ENCODE data around the gene NADK2. TPM values are rescaled to one million over a fixed set of nuclear protein-coding genes. Genes with fewer than 3 reads are reported as not detected.
A peak's percentile ranks its signal among the peaks of the same experiment; 100 is the strongest.
"Not testable (repeated sequence)": the region's sequence is repeated elsewhere in the genome, so short reads cannot be mapped to it uniquely, and the experiment has no call there.

Gene NADK2, protein sequence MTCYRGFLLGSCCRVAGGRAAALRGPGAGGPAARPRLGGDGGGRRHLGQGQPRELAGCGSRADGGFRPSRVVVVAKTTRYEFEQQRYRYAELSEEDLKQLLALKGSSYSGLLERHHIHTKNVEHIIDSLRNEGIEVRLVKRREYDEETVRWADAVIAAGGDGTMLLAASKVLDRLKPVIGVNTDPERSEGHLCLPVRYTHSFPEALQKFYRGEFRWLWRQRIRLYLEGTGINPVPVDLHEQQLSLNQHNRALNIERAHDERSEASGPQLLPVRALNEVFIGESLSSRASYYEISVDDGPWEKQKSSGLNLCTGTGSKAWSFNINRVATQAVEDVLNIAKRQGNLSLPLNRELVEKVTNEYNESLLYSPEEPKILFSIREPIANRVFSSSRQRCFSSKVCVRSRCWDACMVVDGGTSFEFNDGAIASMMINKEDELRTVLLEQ
- total RNA-seq (2014; rRNA removed; shearing (Covaris generic)) (35.9 and 41.2 TPM in 2 replicates), polyA plus RNA-seq (2016; fragmentation: Nextera tagmentation; extraction: Ambion mirVana) (13.2 and 15.3 TPM in 2 replicates)

DNA sequence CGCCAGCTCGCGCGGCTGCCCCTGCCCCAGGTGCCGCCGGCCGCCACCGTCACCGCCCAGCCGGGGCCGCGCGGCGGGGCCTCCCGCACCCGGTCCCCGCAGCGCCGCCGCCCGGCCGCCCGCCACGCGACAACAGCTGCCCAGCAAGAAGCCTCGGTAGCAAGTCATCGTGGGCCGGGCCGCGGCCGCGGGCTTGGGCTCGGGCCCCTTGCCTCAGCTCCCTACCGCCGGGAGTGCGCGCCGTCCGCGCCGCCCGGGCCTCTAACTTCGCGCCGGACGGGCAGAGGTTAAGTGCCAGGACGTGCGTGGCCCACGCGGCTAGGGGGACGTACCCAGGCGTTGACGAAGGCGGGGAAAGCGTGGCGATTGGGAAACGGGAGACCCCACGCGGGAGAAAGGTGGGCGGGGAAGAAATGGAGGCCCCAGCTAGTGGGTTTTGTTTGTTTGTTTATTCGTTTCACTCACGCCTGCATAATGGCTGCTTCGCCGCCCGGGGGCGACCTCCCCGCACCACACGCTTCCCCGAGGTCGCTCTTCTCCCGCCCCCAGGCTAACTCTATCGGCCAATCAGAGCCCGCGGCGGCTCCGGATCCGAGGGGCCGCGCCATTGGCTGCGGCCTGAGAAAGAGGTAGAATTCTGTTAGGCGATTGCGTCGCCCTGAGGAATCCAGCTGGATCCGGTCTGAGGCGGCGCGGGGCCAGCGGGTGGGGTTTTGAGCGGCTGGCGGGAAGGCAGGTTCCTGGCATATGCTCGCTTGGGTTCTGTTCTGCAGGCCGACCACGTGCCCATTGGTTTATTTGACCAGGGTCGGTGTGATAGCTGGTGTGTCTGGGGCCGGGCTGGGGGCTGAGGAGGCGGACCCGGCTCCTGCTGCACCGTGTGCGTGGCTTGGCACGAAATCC, at the start of gene NADK2:
TSS of gene NADK2 (minus strand) at position 295 of the 903 bp plus-strand sequence. CDS start at position 168, 127 bp downstream.
- no peak for TF ChIP-seq EZH2phosphoT487 (IDR thresholded peaks at IDR 0.05; ENCODE audit: insufficient read depth, low read depth)
- no peak for TF ChIP-seq EZH2 (IDR thresholded peaks at IDR 0.05; ENCODE audit: insufficient read depth, poor library complexity, severe bottlenecking)
- H3K4me3 ChIP-seq: peak within 1 kb of the TSS; percentile 81
- peaks cover 24% of the 10 kb centered on the region for H3K4me1 ChIP-seq (ENCODE audit: insufficient read depth)
- H3K9me2 ChIP-seq (ENCODE audit: insufficient read depth): no peaks in the 10 kb centered on the region
- H3K27ac ChIP-seq: peak within 1 kb of the TSS; percentile 93
- H3K9ac ChIP-seq: peak within 1 kb of the TSS; percentile 96
- peak within 1 kb of the TSS; percentile 96 for H3K4me2 ChIP-seq (ENCODE audit: unreplicated experiment)
- peaks cover 10% of the 10 kb centered on the region; the same call in 1 of the 2 replicates for H3F3A ChIP-seq (ENCODE audit: insufficient read depth)
- 1 to 3% methylated on average over 56 to 68 of the region's 100 CpGs for WGBS, 2 experiments (ENCODE audit: low coverage in 1 of 2, low lambda C conversion rate in 2 of 2, missing lambda C conversion rate in 2 of 2)
- H4K20me1 ChIP-seq (ENCODE audit: insufficient read depth): 0 out of 2 replicates have a peak, but pooled peaks cover 4% of the 10 kb centered on the region
- in situ Hi-C loops (cut with MboI): no loop called here
- peak; percentile 98 for DNase-seq
- H3K79me2 ChIP-seq (ENCODE audit: insufficient read depth): peaks cover 39% of the 10 kb centered on the region
- peak within 1 kb of the TSS; percentile 91 for H2AFZ ChIP-seq
- no peaks in the 10 kb centered on the region for H3K27me3 ChIP-seq (replicated peaks; ENCODE audit: insufficient read depth)
- no peaks in the 10 kb centered on the region for H3K9me3 ChIP-seq (ENCODE audit: low read depth)
- no peaks in the 10 kb centered on the region for H3K36me3 ChIP-seq (ENCODE audit: low read depth)

DNA sequence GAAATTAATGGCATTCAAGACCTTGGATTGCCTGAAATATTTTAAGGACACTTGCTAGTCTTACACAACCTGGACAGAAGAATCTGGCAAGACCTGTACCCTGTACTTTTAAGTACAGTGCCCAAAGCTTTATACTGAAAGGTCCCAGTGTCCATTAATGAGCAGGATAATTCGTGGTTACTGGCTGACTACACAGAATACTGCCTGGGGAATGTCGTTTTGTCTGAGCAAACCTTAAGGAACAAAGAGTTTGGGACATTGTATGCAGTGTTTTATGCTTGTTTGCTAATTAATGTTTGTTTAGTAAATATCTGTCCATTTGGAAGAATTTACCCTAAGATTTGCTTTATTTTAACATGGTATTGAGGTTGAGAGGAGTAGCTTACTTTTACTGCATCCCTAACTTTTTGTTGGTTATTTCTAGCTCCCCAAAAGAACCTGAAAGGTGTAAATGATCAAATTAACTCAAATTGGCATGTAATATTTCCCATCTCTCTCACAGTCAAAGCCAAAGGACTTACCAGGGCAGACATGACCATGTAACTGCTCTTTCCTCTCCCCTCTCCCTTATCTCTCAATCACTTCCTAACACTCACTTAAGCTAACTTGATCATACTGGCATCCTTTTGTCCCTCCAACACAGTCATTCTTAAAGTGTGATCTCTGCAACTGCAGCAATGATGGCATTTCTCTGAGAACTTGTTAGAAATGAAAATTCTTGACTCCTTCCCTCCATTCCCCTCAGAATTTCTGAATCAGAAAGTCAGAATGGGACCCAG, 44.3 kb upstream of the NADK2 start:
- TF ChIP-seq EZH2 (IDR thresholded peaks at IDR 0.05; ENCODE audit: insufficient read depth, poor library complexity, severe bottlenecking): no peak
- TF ChIP-seq EZH2phosphoT487 (IDR thresholded peaks at IDR 0.05; ENCODE audit: insufficient read depth, low read depth): no peak
- H3K27me3 ChIP-seq (replicated peaks; ENCODE audit: insufficient read depth): no peaks in the 10 kb centered on the region; the same call in 1 of the 2 replicates
- 45 to 50% methylated on average over 2 of the region's 2 CpGs for WGBS, 2 experiments (ENCODE audit: low coverage in 1 of 2, low lambda C conversion rate in 2 of 2, missing lambda C conversion rate in 2 of 2)
- no peak overlapping the region for H3K4me3 ChIP-seq
- H3K36me3 ChIP-seq (ENCODE audit: low read depth): no peaks in the 10 kb centered on the region
- no peak overlapping the region for H3K27ac ChIP-seq
- no peaks in the 10 kb centered on the region for H3K9me3 ChIP-seq (ENCODE audit: low read depth)
- H3K79me2 ChIP-seq (ENCODE audit: insufficient read depth): no peaks in the 10 kb centered on the region
- no peaks in the 10 kb centered on the region for H3F3A ChIP-seq (ENCODE audit: insufficient read depth)
- no peak for DNase-seq
- in situ Hi-C loops (cut with MboI): no loop called here
- H4K20me1 ChIP-seq (ENCODE audit: insufficient read depth): no peaks in the 10 kb centered on the region
- H3K9ac ChIP-seq: no peak overlapping the region
- H3K4me2 ChIP-seq (ENCODE audit: unreplicated experiment): no peak overlapping the region
- H3K9me2 ChIP-seq (ENCODE audit: insufficient read depth): no peaks in the 10 kb centered on the region
- no peaks in the 10 kb centered on the region for H3K4me1 ChIP-seq (ENCODE audit: insufficient read depth)
- no peak overlapping the region for H2AFZ ChIP-seq

DNA sequence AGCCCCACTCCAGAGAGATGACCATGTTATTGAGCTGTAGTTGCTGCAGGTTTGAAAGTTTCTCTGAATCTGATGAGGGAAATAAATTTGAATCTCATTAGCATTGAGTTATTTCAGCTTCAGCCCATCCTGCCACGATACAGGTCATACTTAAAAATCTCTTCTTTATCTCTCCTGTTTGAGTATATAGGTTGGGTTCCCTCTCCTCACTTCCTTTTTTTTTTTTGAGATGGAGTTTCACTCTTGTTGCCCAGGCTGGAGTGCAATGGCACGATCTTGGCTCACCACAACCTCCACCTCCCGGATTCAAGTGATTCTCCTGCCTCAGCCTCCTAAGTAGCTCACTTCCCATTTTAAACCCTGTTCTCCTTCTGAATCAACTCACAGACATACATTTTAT, 42.0 kb upstream of the NADK2 start:
- H3K79me2 ChIP-seq (ENCODE audit: insufficient read depth); H3K4me3 ChIP-seq; H3K9me2 ChIP-seq (ENCODE audit: insufficient read depth); H3K9ac ChIP-seq; DNase-seq; H3K9me3 ChIP-seq (ENCODE audit: low read depth); H3K27me3 ChIP-seq (replicated peaks; ENCODE audit: insufficient read depth); H3K27ac ChIP-seq; H3K4me2 ChIP-seq (ENCODE audit: unreplicated experiment); H2AFZ ChIP-seq; in situ Hi-C loops (cut with MboI); H4K20me1 ChIP-seq (ENCODE audit: insufficient read depth); H3K36me3 ChIP-seq (ENCODE audit: low read depth): not testable (repeated sequence)
- WGBS, 2 experiments (ENCODE audit: low coverage in 1 of 2, low lambda C conversion rate in 2 of 2, missing lambda C conversion rate in 2 of 2): 94% methylated on average over 3 of the region's 3 CpGs
- H3F3A ChIP-seq (ENCODE audit: insufficient read depth): peaks cover 19% of the 10 kb centered on the region
- peaks cover 15% of the 10 kb centered on the region for H3K4me1 ChIP-seq (ENCODE audit: insufficient read depth)

DNA sequence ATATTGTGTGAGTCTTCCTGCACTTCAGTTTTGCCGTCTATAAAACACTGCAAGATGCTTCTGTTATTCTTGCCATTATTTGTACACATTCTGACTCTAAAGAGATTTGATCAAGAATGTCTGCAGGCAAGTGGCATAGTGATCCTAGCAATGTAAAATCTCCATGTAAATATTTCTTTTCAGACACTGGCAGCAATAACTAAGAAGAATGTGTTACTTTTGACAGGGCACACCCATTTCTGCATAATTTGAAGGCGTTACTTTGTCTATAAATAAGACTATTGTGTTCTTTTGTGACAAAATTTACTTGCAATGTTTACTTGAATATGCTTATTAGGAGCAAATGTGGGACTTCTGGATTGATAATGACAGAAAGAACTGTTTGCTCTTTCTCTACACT, 39.9 kb upstream of the NADK2 start:
- Histone ChIP-seq H4K20me1 (ENCODE audit: insufficient read depth) (no peaks in the 10 kb centered on the region), H3K4me3 (no peak overlapping the region), H3K4me2 (ENCODE audit: unreplicated experiment) (no peak overlapping the region), H3K4me1 (ENCODE audit: insufficient read depth) (peaks cover 19% of the 10 kb centered on the region), H2AFZ (no peak overlapping the region), H3K9me3 (ENCODE audit: low read depth) (no peaks in the 10 kb centered on the region), H3F3A (ENCODE audit: insufficient read depth) (peaks cover 26% of the 10 kb centered on the region), H3K27me3 (replicated peaks; ENCODE audit: insufficient read depth) (no peaks in the 10 kb centered on the region; the same call in 1 of the 2 replicates), H3K9me2 (ENCODE audit: insufficient read depth) (no peaks in the 10 kb centered on the region), H3K36me3 (ENCODE audit: low read depth) (no peaks in the 10 kb centered on the region), H3K27ac (no peak overlapping the region), H3K79me2 (ENCODE audit: insufficient read depth) (no peaks in the 10 kb centered on the region), H3K9ac (no peak overlapping the region)
- in situ Hi-C loops (cut with MboI): no loop called here
- 61% methylated on average over 2 of the region's 2 CpGs for WGBS, 2 experiments (ENCODE audit: low coverage in 1 of 2, low lambda C conversion rate in 2 of 2, missing lambda C conversion rate in 2 of 2)
- TF ChIP-seq EZH2phosphoT487 (IDR thresholded peaks at IDR 0.05; ENCODE audit: insufficient read depth, low read depth): no peak
- TF ChIP-seq EZH2 (IDR thresholded peaks at IDR 0.05; ENCODE audit: insufficient read depth, poor library complexity, severe bottlenecking): no peak
- no peak for DNase-seq

Measured in GM23248 (cell line).